H1 (cell line): ENCODE data around the gene PLEKHG4. TPM values are rescaled to one million over a fixed set of nuclear protein-coding genes. Genes with fewer than 3 reads are reported as not detected.

ENCODE experiments used
- CTCF ChIA-PET: fragments of 300-600 bp; sonication (Branson Sonifier 250); formaldehyde crosslinking; loops from one replicate; lab custom pipeline; 2021; ENCODE audit not compliant: partially characterized antibody; lab: Charles Lee
- POLR2A ChIA-PET: fragments of 300-600 bp; sonication (Branson Sonifier 250); formaldehyde crosslinking; loops from one replicate; lab custom pipeline; 2021; ENCODE audit warnings: inconsistent platforms; ENCODE audit not compliant: partially characterized antibody; lab: Charles Lee
- DNase-seq, 2 experiments: peaks; one replicate each; pipeline versions ENCODE4 v3.0.0 to v3.0.0-alpha.2; 2010 to 2022; ENCODE audit warnings: low spot score in 2 of 2, low read depth in 1 of 2, mixed read lengths in 1 of 2
- FAIRE-seq: peaks from 2 replicates; lab custom pipeline; 2011; peaks lifted over from hg19 to GRCh38; lab: Jason Lieb, UNC
- H2AFZ ChIP-seq: 2 replicates; pipeline ENCODE4 v1.8.1; 2012; ENCODE audit warnings: low read length, inconsistent platforms
- H2AK5ac ChIP-seq: 2 replicates; pipeline ENCODE4 v1.6.1; 2013; ENCODE audit warnings: low read depth, low read length
- H2BK120ac ChIP-seq: replicated peaks from 2 replicates; pipeline ENCODE3; 2013; ENCODE audit warnings: low read depth, low read length, inconsistent platforms
- H2BK12ac ChIP-seq: 2 replicates; pipeline ENCODE4 v1.6.1; 2013; ENCODE audit warnings: low read depth, low read length
- H2BK15ac ChIP-seq: 2 replicates; pipeline ENCODE4 v1.6.1; 2013; ENCODE audit warnings: low read length
- H2BK20ac ChIP-seq: 2 replicates; pipeline ENCODE4 v1.6.1; 2013; ENCODE audit warnings: low read length
- H2BK5ac ChIP-seq: 2 replicates; pipeline ENCODE4 v1.6.1; 2013; ENCODE audit warnings: low read depth, low read length
- H3K14ac ChIP-seq: 2 replicates; pipeline ENCODE4 v1.6.1; 2013; ENCODE audit warnings: inconsistent platforms; ENCODE audit not compliant: insufficient read length
- H3K18ac ChIP-seq: 2 replicates; pipeline ENCODE4 v1.6.1; 2013; ENCODE audit warnings: low read length; ENCODE audit errors: extremely low read depth
- H3K23ac ChIP-seq: 2 replicates; pipeline ENCODE4 v1.6.1; 2013; ENCODE audit warnings: inconsistent platforms; ENCODE audit not compliant: insufficient read length
- H3K23me2 ChIP-seq: 2 replicates; pipeline ENCODE4 v1.6.1; 2013; ENCODE audit warnings: low read depth, low read length
- H3K27ac ChIP-seq: 2 replicates; pipeline ENCODE4 v1.6.1; 2011; ENCODE audit warnings: low read depth, low read length, inconsistent platforms
- H3K27me3 ChIP-seq, 4 experiments: replicated peaks in 1 of 4; 1 replicate in 1 of 4; 2 replicates in 3 of 4; pipeline versions ENCODE4 v1.6.1 to v1.8.1; 2011 to 2013; ENCODE audit warnings: low read length in 3 of 4, mild to moderate bottlenecking in 3 of 4, inconsistent platforms in 2 of 4, mixed read lengths in 2 of 4, moderate library complexity in 1 of 4; ENCODE audit not compliant: control insufficient read depth in 3 of 4, insufficient read depth in 3 of 4; ENCODE audit errors: extremely low read depth in 1 of 4
- H3K36me3 ChIP-seq, 4 experiments: 2 replicates each; pipeline versions ENCODE4 v1.6.1 to v1.8.1; 2011 to 2013; ENCODE audit warnings: mild to moderate bottlenecking in 4 of 4, low read length in 3 of 4, moderate library complexity in 2 of 4, control low read depth in 1 of 4, inconsistent platforms in 1 of 4; ENCODE audit not compliant: insufficient read depth in 4 of 4, control insufficient read depth in 2 of 4
- H3K4ac ChIP-seq: replicated peaks from 2 replicates; pipeline ENCODE3; 2013; ENCODE audit warnings: low read length, low read depth, mixed read lengths, inconsistent platforms; ENCODE audit not compliant: insufficient read length
- H3K4me1 ChIP-seq, 4 experiments: replicated peaks in 1 of 4; 1 replicate in 1 of 4; 2 replicates in 3 of 4; pipeline versions ENCODE4 v1.6.1 to v1.8.1; 2011 to 2013; ENCODE audit warnings: low read length in 3 of 4, inconsistent platforms in 2 of 4, mixed read lengths in 1 of 4; ENCODE audit not compliant: insufficient read depth in 4 of 4, control insufficient read depth in 3 of 4
- H3K4me2 ChIP-seq, 2 experiments: 2 replicates each; pipeline versions ENCODE4 v1.6.1 to v1.8.1; 2011 to 2013; ENCODE audit warnings: low read depth in 2 of 2, low read length in 2 of 2, control low read depth in 1 of 2, inconsistent platforms in 1 of 2, mild to moderate bottlenecking in 1 of 2; ENCODE audit not compliant: insufficient read depth in 1 of 2
- H3K4me3 ChIP-seq, 4 experiments: fragments of 200-600, 300-600 bp in 1 of 4; sonication (generic), shearing (Covaris generic), sonication (Bioruptor Twin) in 1 of 4; 2 replicates each; pipeline versions ENCODE4 v1.5.1 to v1.8.1; 2011 to 2016; ENCODE audit warnings: low read length in 4 of 4, low read depth in 3 of 4, control low read depth in 2 of 4, inconsistent platforms in 2 of 4, mild to moderate bottlenecking in 2 of 4, mixed read lengths in 1 of 4, moderate library complexity in 1 of 4; ENCODE audit not compliant: insufficient read depth in 2 of 4; ENCODE audit errors: extremely low read depth in 1 of 4
- H3K56ac ChIP-seq: replicated peaks from 2 replicates; pipeline ENCODE3; 2013; ENCODE audit warnings: low read depth, mild to moderate bottlenecking, mixed read lengths, low read length, inconsistent platforms; ENCODE audit not compliant: insufficient read length
- H3K79me1 ChIP-seq: 2 replicates; pipeline ENCODE4 v1.6.1; 2013; ENCODE audit warnings: low read depth, low read length, control low read depth
- H3K79me2 ChIP-seq, 2 experiments: 2 replicates each; pipeline versions ENCODE4 v1.6.1 to v1.8.1; 2012 to 2013; ENCODE audit warnings: low read length in 2 of 2, mild to moderate bottlenecking in 2 of 2, inconsistent platforms in 1 of 2; ENCODE audit not compliant: insufficient read depth in 2 of 2, control insufficient read depth in 1 of 2
- H3K9ac ChIP-seq, 4 experiments: replicated peaks in 1 of 4; 1 replicate in 1 of 4; 2 replicates in 3 of 4; pipeline versions ENCODE4 v1.6.1 to v1.8.1; 2011 to 2013; ENCODE audit warnings: low read depth in 3 of 4, low read length in 3 of 4, control low read depth in 2 of 4, mild to moderate bottlenecking in 2 of 4, moderate library complexity in 2 of 4, inconsistent platforms in 1 of 4; ENCODE audit errors: extremely low read depth in 1 of 4
- H3K9me3 ChIP-seq, 2 experiments: 2 replicates each; pipeline versions ENCODE4 v1.6.1 to v1.8.1; 2012 to 2013; ENCODE audit warnings: mild to moderate bottlenecking in 2 of 2, moderate library complexity in 2 of 2, control low read depth in 1 of 2, inconsistent platforms in 1 of 2, low read depth in 1 of 2, low read length in 1 of 2, mixed read lengths in 1 of 2; ENCODE audit not compliant: insufficient read depth in 2 of 2
- H4K20me1 ChIP-seq, 2 experiments: replicated peaks in 1 of 2; 2 replicates each; pipeline versions ENCODE3 to v1.8.1; 2011 to 2013; ENCODE audit warnings: inconsistent platforms in 2 of 2, low read length in 2 of 2, mild to moderate bottlenecking in 1 of 2; ENCODE audit not compliant: insufficient read depth in 2 of 2, control insufficient read depth in 1 of 2
- H4K5ac ChIP-seq: 2 replicates; pipeline ENCODE4 v1.6.1; 2013; ENCODE audit warnings: low read length, low read depth, mixed read lengths, inconsistent platforms; ENCODE audit not compliant: insufficient read length
- H4K8ac ChIP-seq: 2 replicates; pipeline ENCODE4 v1.8.0; 2013; ENCODE audit warnings: mild to moderate bottlenecking, moderate library complexity, low read length, inconsistent platforms; ENCODE audit not compliant: insufficient read depth; ENCODE audit errors: extremely low read depth
- H4K91ac ChIP-seq: replicated peaks from 2 replicates; pipeline ENCODE3; 2013; ENCODE audit warnings: low read length, mixed read lengths, inconsistent platforms; ENCODE audit not compliant: insufficient read length
- BRCA1 ChIP-seq: IDR thresholded peaks from 2 replicates; pipeline ENCODE4 v1.6.1; 2012; ENCODE audit warnings: low read depth, low read length, improper control_type of control experiment
- KDM5A ChIP-seq: fragments of 200-600 bp; IDR thresholded peaks from 2 replicates; pipeline ENCODE4 v1.7.1; 2012; ENCODE audit warnings: mild to moderate bottlenecking, low read length, inconsistent platforms, mixed read lengths
- SIRT6 ChIP-seq: IDR thresholded peaks from one replicate; pipeline ENCODE4 v1.7.1; 2012; ENCODE audit warnings: low read length, inconsistent platforms
- SP1 ChIP-seq: IDR thresholded peaks from 2 replicates; pipeline ENCODE4 v1.6.1; 2011; ENCODE audit warnings: low read depth, low read length
- SRF ChIP-seq: IDR thresholded peaks from 2 replicates; pipeline ENCODE4 v1.6.1; 2011; ENCODE audit warnings: mild to moderate bottlenecking, low read depth, low read length, moderate library complexity
- TAF7 ChIP-seq: optimal IDR thresholded peaks from 2 replicates; pipeline ENCODE3; 2011; ENCODE audit warnings: low read depth, mild to moderate bottlenecking, inconsistent platforms, low read length, moderate library complexity, borderline replicate concordance
- TEAD4 ChIP-seq: IDR thresholded peaks from 2 replicates; pipeline ENCODE4 v1.6.1; 2012; ENCODE audit warnings: low read depth, low read length, inconsistent platforms, mixed read lengths
- YY1 ChIP-seq: IDR thresholded peaks from 2 replicates; pipeline ENCODE4 v1.6.1; 2011; ENCODE audit warnings: low read depth, mild to moderate bottlenecking, low read length
- ZNF274 ChIP-seq: IDR thresholded peaks from 2 replicates; pipeline ENCODE4 v1.7.0; 2012; ENCODE audit warnings: low read length, borderline replicate concordance; ENCODE audit errors: extremely low read depth
- WGBS, 2 experiments: shearing (Covaris generic) in 1 of 2; methylation state at CpG; one replicate each; pipeline versions ENCODE4 v1.1.6 to v1.1.7; 2013 to 2015; ENCODE audit warnings: low lambda C conversion rate in 2 of 2, mixed read lengths in 2 of 2, inconsistent platforms in 1 of 2, low coverage in 1 of 2, missing lambda C conversion rate in 1 of 2; ENCODE audit not compliant: insufficient replicate concordance in 2 of 2, insufficient coverage in 1 of 2, insufficient read length in 1 of 2; ENCODE audit errors: extremely low coverage in 1 of 2, missing lambda C conversion rate in 1 of 2; 5-methylcytosine and 5-hydroxymethylcytosine counted together
- polyA plus RNA-seq, 7 experiments: library from polyadenylated mRNA; depleted of rRNA in 3 of 7; stranded (reverse) in 5 of 7; unstranded in 2 of 7; fragments of >200 nt in 5 of 7; fragments of 200-250 nt in 2 of 7; gene quantifications; 1 replicate in 5 of 7; 2 replicates in 1 of 7; 4 replicates in 1 of 7; pipeline versions ENCODE4 v1.2.1 to v1.2.3, GENCODE V29; 2011 to 2013; ENCODE audit warnings: missing spikeins in 2 of 7, mixed read lengths in 2 of 7
- total RNA-seq: library from RNA; stranded (reverse); fragmentation: NEBNext Ultra II Directional; extraction: Animal tissue kit (Norgen Biotek cat#: 25700); gene quantifications from 2 replicates; pipeline ENCODE4 v1.2.1, GENCODE V29; 2021

Gene PLEKHG4
- total and polyA plus RNA-seq, 2 of the 8 experiments (the other 6 are each of a cell fraction or from before 2014, with no cell fraction given), result 7.7 to 11.1 TPM

- CTCF ChIA-PET, result interaction anchor here (0.7 to 4.6 kb wide), 6 partner anchors 10 to 90 kb away, joined by 3 to 23 read pairs (median 6); partner anchors contain the start of genes ELMO3, FHOD1, KCTD19 and LRRC36
- Histone ChIP-seq H3K9ac (no peak overlapping the region; a peak in 1 of 7 replicates), H4K5ac (no peak overlapping the region), H2BK12ac (0 out of 2 replicates have a peak overlapping the region, but pooled peaks have one; percentile 27), H3K36me3 (peaks cover 5 to 21% (median 14%) of the 10 kb centered on the region in 4 experiments; a peak in 5 of 8 replicates), H2AFZ (no peak overlapping the region), H3K79me2 (no peaks in the 10 kb centered on the region), H3K4me1 (peaks cover 3 to 8% (median 7%) of the 10 kb centered on the region in 4 experiments; a peak in 6 of 7 replicates), H4K8ac (peak overlapping the region; percentile 29), H3K9me3 (no peaks in the 10 kb centered on the region), H4K91ac (no peak overlapping the region), H3K4me2 (peak overlapping the region in 1 of 2 experiments; percentile 17; a peak in 1 of 4 replicates), H2BK15ac (no peak overlapping the region), H3K79me1 (peaks cover 8% of the 10 kb centered on the region), H3K27me3 (no peaks in the 10 kb centered on the region), H3K56ac (no peak overlapping the region), H3K27ac (no peak overlapping the region), H3K14ac (no peak overlapping the region), H3K23ac (no peak overlapping the region), H2BK120ac (no peak overlapping the region), H3K18ac (no peak overlapping the region), H4K20me1 (peaks cover 0 to 12% of the 10 kb centered on the region in 2 experiments), H3K4me3 (no peak overlapping the region), H3K23me2 (no peaks in the 10 kb centered on the region), H2AK5ac (no peak overlapping the region), H2BK20ac (no peak overlapping the region), H2BK5ac (peak overlapping the region; percentile 66; the same call in 1 of the 2 replicates), H3K4ac (no peak overlapping the region)
- FAIRE-seq (no peak), DNase-seq (peak; percentile 77 to 98)
- POLR2A ChIA-PET, result interaction anchor here (1.4 to 11.2 kb wide), 5 partner anchors 9 to 37 kb away, joined by 3 to 111 read pairs (median 3); partner anchors contain the start of genes FHOD1, SLC9A5 and TMEM208
- WGBS, 2 experiments, result 83% methylated on average over 39 of the region's 50 CpGs; no CpG with 5 or more reads in 1 of the 2 experiments
- TF ChIP-seq YY1 (no peak), SP1 (peak; percentile 29; the same call in 1 of the 2 replicates), SRF (no peak), ZNF274 (no peak), TEAD4 (no peak), BRCA1 (no peak), TAF7 (no peak), SIRT6 (no peak), KDM5A (no peak)
These were observed 42.6 kb upstream of the PLEKHG4 start for GRCh38 chr16:67236563-67237395.
